HL-60 (cell line): ENCODE results near the gene BRMS1L.
"Not testable (repeated sequence)": the region's sequence is repeated elsewhere in the genome, so short reads cannot be mapped to it uniquely, and the experiment has no call there.

ENCODE experiments used
- DNase-seq, 2 experiments: peaks; one replicate each; pipeline ENCODE4 v3.0.0-alpha.2; 2010 to 2020; ENCODE audit warnings: low read depth in 1 of 2, low spot score in 1 of 2
- H3K27ac ChIP-seq: fragments of 250-450 bp; sonication (Bioruptor Pico); replicated peaks from 2 replicates; pipeline ENCODE4 v1.5.1; 2020; ENCODE audit warnings: mild to moderate bottlenecking, moderate library complexity
- H3K27me3 ChIP-seq: fragments of 250-450 bp; sonication (Bioruptor Pico); 2 replicates; pipeline ENCODE4 v1.5.1; 2021; ENCODE audit warnings: mild to moderate bottlenecking, moderate library complexity; ENCODE audit not compliant: insufficient read depth, poor library complexity, severe bottlenecking
- H3K4me3 ChIP-seq: replicated peaks from 2 replicates; pipeline ENCODE4 v1.5.1; 2011; ENCODE audit warnings: mild to moderate bottlenecking, control low read depth, low read length; ENCODE audit not compliant: insufficient read depth
- GABPA ChIP-seq: IDR thresholded peaks from 2 replicates; pipeline ENCODE4 v1.6.1; 2012; ENCODE audit warnings: low read depth
- POLR2AphosphoS5 ChIP-seq: IDR thresholded peaks from 2 replicates; pipeline ENCODE4 v1.6.1; 2012; ENCODE audit warnings: low read depth
- SPI1 ChIP-seq: IDR thresholded peaks from 2 replicates; pipeline ENCODE4 v1.6.1; 2012; ENCODE audit warnings: low read depth, mild to moderate bottlenecking, borderline replicate concordance
- TF ChIP-seq, protein P1 (sequence below): IDR thresholded peaks from 2 replicates; pipeline ENCODE4 v1.6.1; 2012; ENCODE audit warnings: low read depth; ENCODE audit not compliant: insufficient replicate concordance
- TF ChIP-seq, protein P2 (sequence below): IDR thresholded peaks from one replicate; pipeline ENCODE4 v1.5.1; 2011; ENCODE audit warnings: low read length, control low read depth, inconsistent platforms; ENCODE audit not compliant: insufficient read depth

Gene BRMS1L

DNA sequence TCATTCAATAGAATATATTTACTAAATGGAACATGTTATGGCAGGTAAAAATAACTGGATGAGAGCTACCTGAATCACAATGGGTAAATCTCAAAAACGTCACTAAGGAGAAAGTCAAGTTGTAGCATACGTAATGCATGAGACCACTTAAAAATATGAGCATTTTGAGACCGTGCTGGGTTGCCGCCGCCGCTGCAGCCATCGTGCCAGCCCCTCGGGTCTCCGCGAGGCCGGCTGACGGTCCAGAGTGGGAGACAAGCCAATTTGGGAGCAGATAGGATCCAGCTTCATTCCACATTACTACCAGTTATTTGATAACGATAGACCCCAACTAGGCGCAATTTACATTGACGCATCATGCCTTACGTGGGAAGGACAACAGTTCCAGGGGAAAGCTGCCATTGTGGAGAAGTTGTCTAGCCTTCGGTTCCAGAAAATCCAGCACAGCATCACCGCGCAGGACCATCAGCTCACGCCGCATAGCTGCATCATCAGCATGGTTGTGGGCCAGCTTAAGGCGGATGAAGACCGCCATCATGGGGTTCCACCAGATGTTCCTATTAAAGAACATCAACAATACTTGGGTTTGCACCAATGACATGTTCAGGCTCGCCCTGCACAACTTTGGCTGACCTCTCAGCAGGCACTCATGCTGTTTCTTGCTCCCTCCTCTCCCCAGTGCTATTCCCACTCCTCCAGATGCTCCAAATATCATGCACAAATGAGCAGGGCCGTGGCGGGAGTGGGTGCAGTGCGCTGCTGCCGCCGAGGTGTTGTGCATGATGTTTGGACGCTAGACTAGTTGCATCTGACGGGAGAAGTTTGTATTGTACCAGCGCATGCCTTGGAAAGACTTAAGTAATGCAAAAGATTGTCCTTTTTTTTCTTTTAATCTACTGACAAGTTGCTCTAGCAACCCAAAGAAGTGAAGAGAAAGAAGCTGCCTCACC lies 6.3 kb upstream of the BRMS1L start:
- H3K4me3 ChIP-seq = no peak overlapping the region
- TF ChIP-seq SPI1 (no peak), POLR2AphosphoS5 (no peak), GABPA (no peak)
- TF ChIP-seq, protein P1, sequence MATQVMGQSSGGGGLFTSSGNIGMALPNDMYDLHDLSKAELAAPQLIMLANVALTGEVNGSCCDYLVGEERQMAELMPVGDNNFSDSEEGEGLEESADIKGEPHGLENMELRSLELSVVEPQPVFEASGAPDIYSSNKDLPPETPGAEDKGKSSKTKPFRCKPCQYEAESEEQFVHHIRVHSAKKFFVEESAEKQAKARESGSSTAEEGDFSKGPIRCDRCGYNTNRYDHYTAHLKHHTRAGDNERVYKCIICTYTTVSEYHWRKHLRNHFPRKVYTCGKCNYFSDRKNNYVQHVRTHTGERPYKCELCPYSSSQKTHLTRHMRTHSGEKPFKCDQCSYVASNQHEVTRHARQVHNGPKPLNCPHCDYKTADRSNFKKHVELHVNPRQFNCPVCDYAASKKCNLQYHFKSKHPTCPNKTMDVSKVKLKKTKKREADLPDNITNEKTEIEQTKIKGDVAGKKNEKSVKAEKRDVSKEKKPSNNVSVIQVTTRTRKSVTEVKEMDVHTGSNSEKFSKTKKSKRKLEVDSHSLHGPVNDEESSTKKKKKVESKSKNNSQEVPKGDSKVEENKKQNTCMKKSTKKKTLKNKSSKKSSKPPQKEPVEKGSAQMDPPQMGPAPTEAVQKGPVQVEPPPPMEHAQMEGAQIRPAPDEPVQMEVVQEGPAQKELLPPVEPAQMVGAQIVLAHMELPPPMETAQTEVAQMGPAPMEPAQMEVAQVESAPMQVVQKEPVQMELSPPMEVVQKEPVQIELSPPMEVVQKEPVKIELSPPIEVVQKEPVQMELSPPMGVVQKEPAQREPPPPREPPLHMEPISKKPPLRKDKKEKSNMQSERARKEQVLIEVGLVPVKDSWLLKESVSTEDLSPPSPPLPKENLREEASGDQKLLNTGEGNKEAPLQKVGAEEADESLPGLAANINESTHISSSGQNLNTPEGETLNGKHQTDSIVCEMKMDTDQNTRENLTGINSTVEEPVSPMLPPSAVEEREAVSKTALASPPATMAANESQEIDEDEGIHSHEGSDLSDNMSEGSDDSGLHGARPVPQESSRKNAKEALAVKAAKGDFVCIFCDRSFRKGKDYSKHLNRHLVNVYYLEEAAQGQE = no peak
- TF ChIP-seq, protein P2, sequence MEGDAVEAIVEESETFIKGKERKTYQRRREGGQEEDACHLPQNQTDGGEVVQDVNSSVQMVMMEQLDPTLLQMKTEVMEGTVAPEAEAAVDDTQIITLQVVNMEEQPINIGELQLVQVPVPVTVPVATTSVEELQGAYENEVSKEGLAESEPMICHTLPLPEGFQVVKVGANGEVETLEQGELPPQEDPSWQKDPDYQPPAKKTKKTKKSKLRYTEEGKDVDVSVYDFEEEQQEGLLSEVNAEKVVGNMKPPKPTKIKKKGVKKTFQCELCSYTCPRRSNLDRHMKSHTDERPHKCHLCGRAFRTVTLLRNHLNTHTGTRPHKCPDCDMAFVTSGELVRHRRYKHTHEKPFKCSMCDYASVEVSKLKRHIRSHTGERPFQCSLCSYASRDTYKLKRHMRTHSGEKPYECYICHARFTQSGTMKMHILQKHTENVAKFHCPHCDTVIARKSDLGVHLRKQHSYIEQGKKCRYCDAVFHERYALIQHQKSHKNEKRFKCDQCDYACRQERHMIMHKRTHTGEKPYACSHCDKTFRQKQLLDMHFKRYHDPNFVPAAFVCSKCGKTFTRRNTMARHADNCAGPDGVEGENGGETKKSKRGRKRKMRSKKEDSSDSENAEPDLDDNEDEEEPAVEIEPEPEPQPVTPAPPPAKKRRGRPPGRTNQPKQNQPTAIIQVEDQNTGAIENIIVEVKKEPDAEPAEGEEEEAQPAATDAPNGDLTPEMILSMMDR = no peak
- no peak for DNase-seq
- no peak overlapping the region for H3K27ac ChIP-seq
- peaks cover 3% of the 10 kb centered on the region for H3K27me3 ChIP-seq

DNA sequence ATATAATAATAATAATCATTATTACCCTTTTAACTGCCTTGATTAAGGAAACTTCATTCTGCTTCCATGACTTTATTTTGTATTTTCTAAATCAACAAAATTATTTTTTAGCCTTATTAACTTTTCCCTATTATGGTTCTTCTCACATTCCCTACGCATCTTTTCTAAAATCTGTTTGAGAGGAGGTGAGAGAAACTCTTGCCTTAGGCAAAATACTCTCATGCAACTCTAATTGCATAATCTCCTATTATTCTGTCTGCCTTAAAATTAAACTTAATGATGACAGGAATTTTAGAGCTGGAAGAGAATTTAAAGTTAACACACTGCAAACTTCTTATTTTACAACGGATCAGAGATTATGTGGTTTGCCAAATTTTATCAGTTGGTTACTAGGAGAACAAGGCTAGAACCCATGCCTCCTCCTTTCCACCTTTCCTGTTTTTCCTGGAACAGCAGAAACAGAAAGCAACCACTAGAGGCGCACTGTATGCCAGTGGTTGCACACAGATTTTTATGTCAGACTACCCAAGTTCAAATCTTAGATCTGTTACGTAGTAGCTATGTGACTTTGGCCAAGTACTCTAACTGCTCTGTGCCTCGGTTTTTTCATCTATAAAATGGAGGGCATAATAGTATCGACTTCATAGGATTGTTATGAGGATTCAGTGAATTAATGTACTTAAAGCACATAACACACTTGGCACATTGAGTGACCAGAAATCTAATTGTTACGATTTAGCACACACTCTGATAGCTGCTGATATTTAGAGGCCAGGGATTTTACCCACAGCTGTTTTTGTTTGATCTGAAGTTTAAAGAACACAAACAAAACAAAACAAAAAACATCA lies 4.3 kb upstream of the BRMS1L start:
- H3K27me3 ChIP-seq = no peaks in the 10 kb centered on the region
- TF ChIP-seq, protein P2 = peak; percentile 85
- TF ChIP-seq GABPA = no peak
- H3K27ac ChIP-seq = no peak overlapping the region
- peak; percentile 38 to 42 for DNase-seq
- H3K4me3 ChIP-seq = no peak overlapping the region

DNA sequence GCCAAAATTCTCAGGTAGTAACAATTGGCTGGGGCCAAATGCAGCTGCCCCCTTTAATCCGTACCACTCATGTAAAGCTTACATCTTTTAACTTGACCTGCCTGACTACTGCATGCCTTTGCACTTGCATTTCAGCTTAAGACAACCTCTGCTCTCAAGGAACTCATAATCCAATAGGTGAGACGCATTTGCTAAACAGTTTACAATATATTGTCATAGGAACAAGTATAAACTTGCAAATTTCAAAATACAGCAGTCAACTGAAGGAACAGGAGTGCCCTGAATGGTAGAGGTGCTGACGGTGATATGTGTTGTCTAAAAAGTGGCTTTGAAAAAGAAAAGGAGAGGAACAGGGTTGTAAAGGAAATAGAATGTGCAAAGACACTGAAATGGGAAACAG lies 3.6 kb upstream of the BRMS1L start:
- no peaks in the 10 kb centered on the region for H3K27me3 ChIP-seq
- H3K27ac ChIP-seq = no peak overlapping the region
- H3K4me3 ChIP-seq = no peak overlapping the region
- TF ChIP-seq POLR2AphosphoS5 (no peak), GABPA (no peak), SPI1 (no peak)
- TF ChIP-seq, protein P1 = no peak
- TF ChIP-seq, protein P2 = no peak
- no peak for DNase-seq

DNA sequence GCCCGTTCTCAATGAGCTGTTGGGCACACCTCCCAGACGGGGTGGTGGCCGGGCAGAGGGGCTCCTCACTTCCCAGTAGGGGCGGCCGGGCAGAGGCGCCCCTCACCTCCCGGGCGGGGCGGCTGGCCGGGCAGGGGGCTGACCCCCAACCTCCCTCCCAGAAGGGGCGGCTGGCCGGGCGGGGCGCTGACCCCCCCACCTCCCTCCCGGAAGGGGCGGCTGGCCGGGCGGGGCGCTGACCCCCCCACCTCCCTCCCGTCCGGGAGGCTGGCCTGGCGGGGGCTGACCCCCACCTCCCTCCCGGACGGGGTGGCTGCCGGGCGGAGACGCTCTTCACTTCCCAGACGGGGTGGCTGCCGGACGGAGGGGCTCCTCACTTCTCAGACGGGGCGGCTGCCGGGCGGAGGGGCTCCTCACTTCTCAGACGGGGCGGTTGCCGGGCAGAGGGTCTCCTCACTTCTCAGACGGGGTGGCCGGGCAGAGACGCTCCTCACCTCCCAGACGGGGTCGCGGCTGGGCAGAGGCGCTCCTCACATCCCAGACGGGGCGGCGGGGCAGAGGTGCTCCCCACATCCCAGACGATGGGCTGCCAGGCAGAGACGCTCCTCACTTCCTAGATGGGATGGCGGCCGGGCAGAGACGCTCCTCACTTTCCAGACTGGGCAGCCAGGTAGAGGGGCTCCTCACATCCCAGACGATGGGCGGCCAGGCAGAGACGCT lies 1.5 kb upstream of the BRMS1L start:
- not testable (repeated sequence) for H3K27ac ChIP-seq, H3K27me3 ChIP-seq, DNase-seq, H3K4me3 ChIP-seq
